Osteoblast (primary cell): ENCODE measurements around the gene ADAM8. TPM values are rescaled to one million over a fixed set of nuclear protein-coding genes. Genes with fewer than 3 reads are reported as not detected.

Source experiments
- DNase-seq: peaks from one replicate; pipeline ENCODE4 v3.0.0; 2011; ENCODE audit warnings: low spot score, mixed read lengths; ENCODE audit not compliant: insufficient read length; ENCODE audit errors: missing footprints
- H2AFZ ChIP-seq: 2 replicates; pipeline ENCODE4 v1.6.0; 2011; ENCODE audit warnings: mild to moderate bottlenecking, low read length
- H3K27ac ChIP-seq: 2 replicates; pipeline ENCODE4 v1.5.1; 2011; ENCODE audit warnings: mild to moderate bottlenecking, low read depth, low read length, moderate library complexity
- H3K27me3 ChIP-seq: 2 replicates; pipeline ENCODE4 v1.6.0; 2012; ENCODE audit warnings: mild to moderate bottlenecking, control low read depth, inconsistent platforms, low read length, moderate library complexity; ENCODE audit not compliant: insufficient read depth
- H3K36me3 ChIP-seq: 2 replicates; pipeline ENCODE4 v1.5.1; 2011; ENCODE audit warnings: mild to moderate bottlenecking, low read length, control low read depth, moderate library complexity; ENCODE audit not compliant: insufficient read depth
- H3K4me1 ChIP-seq: 2 replicates; pipeline ENCODE4 v1.5.1; 2011; ENCODE audit warnings: mild to moderate bottlenecking, low read length, control low read depth, moderate library complexity; ENCODE audit not compliant: insufficient read depth
- H3K4me2 ChIP-seq: 2 replicates; pipeline ENCODE4 v1.6.0; 2011; ENCODE audit warnings: mild to moderate bottlenecking, low read length; ENCODE audit not compliant: insufficient read depth
- H3K4me3 ChIP-seq: fragments of 200-600 bp; sonication (generic); 3 replicates; pipeline ENCODE4 v1.5.1; 2012; ENCODE audit warnings: mild to moderate bottlenecking, low read length, inconsistent platforms; ENCODE audit not compliant: insufficient read depth
- H3K79me2 ChIP-seq: 2 replicates; pipeline ENCODE4 v1.6.0; 2012; ENCODE audit warnings: mild to moderate bottlenecking, low read length, control low read depth, inconsistent platforms; ENCODE audit not compliant: insufficient read depth
- H3K9me3 ChIP-seq: 2 replicates; pipeline ENCODE4 v1.5.1; 2011; ENCODE audit warnings: low read depth, low read length, control low read depth
- H4K20me1 ChIP-seq: 2 replicates; pipeline ENCODE4 v1.6.0; 2012; ENCODE audit warnings: mild to moderate bottlenecking, low read length, control low read depth; ENCODE audit not compliant: insufficient read depth
- total RNA-seq: library from RNA; depleted of rRNA; stranded (reverse); fragments of >200 nt; gene quantifications from 2 replicates; pipeline ENCODE4 v1.2.3, GENCODE V29; 2012
- TF ChIP-seq, protein P1 (sequence below): IDR thresholded peaks from 2 replicates; pipeline ENCODE4 v1.5.1; 2011; ENCODE audit warnings: mild to moderate bottlenecking, low read depth, low read length, moderate library complexity; ENCODE audit errors: extremely low read depth

The ADAM8 gene
- total RNA-seq, 1 donor, result 2.2 TPM

DNA sequence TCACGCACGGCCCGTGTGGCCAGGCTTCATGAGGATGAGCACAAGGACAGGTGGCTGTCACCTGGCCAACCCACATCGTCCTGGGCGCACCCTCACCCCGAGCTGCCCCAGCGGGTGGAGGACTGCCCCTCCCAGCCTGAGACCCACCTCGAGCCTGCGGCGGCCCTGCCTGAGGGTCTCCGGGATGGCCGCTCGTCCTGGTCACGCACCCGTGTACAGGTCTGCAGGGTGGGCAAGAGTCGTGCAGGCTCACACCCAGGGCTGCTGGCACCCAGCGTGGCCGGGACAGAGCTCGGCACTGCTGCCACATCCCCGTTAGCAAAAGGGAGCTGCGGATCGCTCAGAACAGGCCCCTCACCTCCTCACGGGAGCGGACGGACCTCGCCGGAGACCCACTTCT, 61.1 kb downstream of the ADAM8 start:
- no peak overlapping the region for H3K4me2 ChIP-seq
- TF ChIP-seq, protein P1, sequence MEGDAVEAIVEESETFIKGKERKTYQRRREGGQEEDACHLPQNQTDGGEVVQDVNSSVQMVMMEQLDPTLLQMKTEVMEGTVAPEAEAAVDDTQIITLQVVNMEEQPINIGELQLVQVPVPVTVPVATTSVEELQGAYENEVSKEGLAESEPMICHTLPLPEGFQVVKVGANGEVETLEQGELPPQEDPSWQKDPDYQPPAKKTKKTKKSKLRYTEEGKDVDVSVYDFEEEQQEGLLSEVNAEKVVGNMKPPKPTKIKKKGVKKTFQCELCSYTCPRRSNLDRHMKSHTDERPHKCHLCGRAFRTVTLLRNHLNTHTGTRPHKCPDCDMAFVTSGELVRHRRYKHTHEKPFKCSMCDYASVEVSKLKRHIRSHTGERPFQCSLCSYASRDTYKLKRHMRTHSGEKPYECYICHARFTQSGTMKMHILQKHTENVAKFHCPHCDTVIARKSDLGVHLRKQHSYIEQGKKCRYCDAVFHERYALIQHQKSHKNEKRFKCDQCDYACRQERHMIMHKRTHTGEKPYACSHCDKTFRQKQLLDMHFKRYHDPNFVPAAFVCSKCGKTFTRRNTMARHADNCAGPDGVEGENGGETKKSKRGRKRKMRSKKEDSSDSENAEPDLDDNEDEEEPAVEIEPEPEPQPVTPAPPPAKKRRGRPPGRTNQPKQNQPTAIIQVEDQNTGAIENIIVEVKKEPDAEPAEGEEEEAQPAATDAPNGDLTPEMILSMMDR, result no peak
- DNase-seq, result no peak
- no peaks in the 10 kb centered on the region for H3K4me1 ChIP-seq
- no peak overlapping the region for H2AFZ ChIP-seq
- no peaks in the 10 kb centered on the region for H3K36me3 ChIP-seq
- no peaks in the 10 kb centered on the region for H3K79me2 ChIP-seq
- H3K9me3 ChIP-seq, result no peaks in the 10 kb centered on the region
- H3K27me3 ChIP-seq, result no peaks in the 10 kb centered on the region
- no peaks in the 10 kb centered on the region for H4K20me1 ChIP-seq
- no peak overlapping the region for H3K4me3 ChIP-seq
- no peak overlapping the region for H3K27ac ChIP-seq

DNA sequence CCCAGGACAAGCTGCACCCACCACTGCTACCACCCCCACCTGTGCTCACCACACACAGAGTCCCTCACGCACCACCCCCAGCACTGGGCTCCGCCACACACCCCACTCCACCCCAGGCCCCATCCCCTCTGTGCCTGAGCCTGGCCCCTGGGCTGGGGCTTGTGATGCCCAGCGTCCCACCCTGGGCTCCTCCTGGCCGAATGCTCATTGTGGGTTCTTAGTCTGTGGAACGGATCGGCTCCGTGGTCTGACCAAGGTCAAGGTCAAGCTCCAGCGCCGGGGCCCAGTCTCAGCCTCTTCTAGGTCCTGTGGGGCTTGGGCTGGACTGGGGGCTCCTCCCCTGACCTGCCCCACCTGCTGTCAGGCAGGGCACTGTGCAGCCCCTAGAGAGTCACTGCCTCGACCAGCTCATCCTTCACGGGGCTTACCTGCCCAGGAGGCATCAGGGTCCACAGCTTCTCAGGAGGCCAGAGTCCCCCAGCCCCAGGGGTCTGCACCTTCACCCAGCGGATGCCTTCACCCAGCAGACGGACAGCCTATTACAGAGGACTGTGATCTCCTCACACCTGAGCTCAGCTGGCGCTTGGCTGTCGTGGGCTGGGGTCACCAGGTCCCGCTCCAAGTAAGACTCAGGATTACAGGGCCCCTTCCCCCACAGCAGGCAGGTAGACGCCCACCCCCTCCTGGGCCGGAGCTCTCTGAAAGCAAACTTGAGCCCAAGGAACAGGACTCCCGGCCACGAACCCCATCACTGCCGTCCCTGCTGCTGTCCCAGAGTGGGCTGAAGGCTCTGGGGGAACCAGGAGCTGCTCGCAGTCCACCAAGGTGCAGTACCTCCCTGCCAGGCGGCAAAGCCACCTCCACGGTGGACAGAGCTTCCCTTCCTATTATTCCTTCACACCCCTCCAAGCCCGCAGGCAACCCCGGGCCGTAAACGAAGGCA, 61.9 kb downstream of the ADAM8 start:
- Histone ChIP-seq H2AFZ (no peak overlapping the region), H3K79me2 (no peaks in the 10 kb centered on the region), H3K27me3 (no peaks in the 10 kb centered on the region), H3K36me3 (no peaks in the 10 kb centered on the region), H3K4me3 (no peak overlapping the region), H4K20me1 (no peaks in the 10 kb centered on the region), H3K4me2 (no peak overlapping the region), H3K4me1 (no peaks in the 10 kb centered on the region), H3K27ac (no peak overlapping the region), H3K9me3 (no peaks in the 10 kb centered on the region)
- DNase-seq, result no peak
- TF ChIP-seq, protein P1, result no peak

DNA sequence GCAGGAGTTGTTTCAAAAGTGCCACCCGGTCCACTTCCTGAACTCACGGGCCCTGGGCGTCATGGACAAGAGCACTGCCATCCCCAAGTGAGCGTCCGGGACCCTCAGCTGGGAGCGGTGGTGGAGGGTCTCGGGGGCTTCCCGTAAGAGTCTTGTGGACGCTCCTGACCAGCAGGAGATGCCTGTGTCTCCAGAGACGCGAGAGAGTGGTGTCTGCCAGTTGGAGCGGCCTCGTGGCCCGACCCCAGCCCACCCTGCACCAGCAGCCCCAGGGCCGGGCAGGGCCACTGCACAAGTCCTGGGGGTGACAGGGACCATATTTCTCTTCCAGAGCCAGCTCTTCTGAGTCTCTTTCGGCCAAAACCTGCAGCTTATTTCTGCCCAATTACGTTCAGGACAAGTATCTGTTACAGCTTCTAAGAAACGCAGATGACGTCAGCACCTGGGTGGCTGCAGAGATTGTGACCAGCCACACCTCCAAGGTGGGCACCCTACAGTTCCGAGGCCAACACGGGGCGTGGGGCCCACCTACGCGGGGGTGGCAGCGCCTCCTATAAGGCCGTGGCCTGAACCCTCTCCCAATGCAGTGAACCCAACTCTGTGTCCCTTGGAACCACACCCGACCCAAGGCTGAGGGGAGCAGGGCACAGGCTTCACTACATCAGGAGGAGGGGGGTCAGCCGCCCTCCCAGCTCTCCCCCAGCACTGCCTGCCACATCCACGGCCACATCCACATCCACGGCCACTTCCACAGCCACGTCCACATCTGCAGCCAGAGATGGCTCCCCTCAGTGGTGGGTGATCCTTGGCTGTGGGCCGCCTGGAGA, 62.8 kb downstream of the ADAM8 start:
- H3K79me2 ChIP-seq, result no peaks in the 10 kb centered on the region
- H4K20me1 ChIP-seq, result no peaks in the 10 kb centered on the region
- no peak overlapping the region for H3K27ac ChIP-seq
- H3K4me1 ChIP-seq, result no peaks in the 10 kb centered on the region
- TF ChIP-seq, protein P1, result no peak
- H3K4me2 ChIP-seq, result no peak overlapping the region
- H3K9me3 ChIP-seq, result no peaks in the 10 kb centered on the region
- H3K27me3 ChIP-seq, result no peaks in the 10 kb centered on the region
- no peaks in the 10 kb centered on the region for H3K36me3 ChIP-seq
- no peak overlapping the region for H3K4me3 ChIP-seq
- no peak for DNase-seq
- no peak overlapping the region for H2AFZ ChIP-seq
